ENCODE data around the gene KDM3B. TPM values are rescaled to one million over a fixed set of nuclear protein-coding genes. Genes with fewer than 3 reads are reported as not detected.
A peak's percentile ranks its signal among the peaks of the same experiment; 100 is the strongest.

The KDM3B gene
- total and polyA plus RNA-seq, 9 of the 15 experiments (the other 6 are each of a cell fraction or from before 2014, with no cell fraction given): 13.8 to 62.8 (median 41.9) TPM

DNA sequence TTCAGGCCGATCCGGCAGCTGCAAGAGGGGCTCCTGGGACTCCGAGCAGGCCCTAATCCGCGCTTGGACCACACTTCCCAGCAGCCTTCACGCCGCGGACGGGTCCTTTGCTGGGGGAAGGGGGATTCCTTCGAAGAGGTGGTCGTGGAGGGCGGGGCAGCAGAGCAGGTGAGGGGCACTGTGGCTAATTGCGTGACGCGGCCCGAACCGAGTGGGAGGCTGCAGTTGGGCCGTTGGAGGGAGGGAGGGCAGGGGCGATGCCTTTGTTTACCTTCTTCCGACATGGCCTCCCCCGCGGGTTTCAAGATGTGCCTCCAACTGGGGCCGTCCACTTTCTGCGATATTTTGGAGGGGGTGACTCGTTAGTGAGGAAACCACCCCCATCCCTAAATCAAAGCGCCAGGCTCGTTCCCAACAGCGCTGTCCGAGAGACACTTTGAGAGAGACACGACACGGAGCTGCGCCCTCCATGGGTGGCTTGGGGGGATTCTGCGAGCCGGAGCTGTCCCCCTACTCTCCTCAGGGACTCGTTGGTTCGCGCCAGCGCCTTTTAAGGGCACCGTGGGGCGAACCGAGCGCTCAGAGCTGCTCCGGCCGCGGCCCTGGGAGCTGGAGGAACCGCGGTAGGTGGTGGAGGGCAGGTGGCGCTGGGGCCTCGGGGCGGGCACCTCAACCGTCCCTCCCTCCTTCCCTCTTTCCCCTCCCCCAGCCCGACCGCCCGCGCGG lies 14.6 kb upstream of the KDM3B start, which contains the start of gene FAM53C (continued):
- TF ChIP-seq, protein P1, sequence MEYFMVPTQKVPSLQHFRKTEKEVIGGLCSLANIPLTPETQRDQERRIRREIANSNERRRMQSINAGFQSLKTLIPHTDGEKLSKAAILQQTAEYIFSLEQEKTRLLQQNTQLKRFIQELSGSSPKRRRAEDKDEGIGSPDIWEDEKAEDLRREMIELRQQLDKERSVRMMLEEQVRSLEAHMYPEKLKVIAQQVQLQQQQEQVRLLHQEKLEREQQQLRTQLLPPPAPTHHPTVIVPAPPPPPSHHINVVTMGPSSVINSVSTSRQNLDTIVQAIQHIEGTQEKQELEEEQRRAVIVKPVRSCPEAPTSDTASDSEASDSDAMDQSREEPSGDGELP (CRISPR knock-in tag; IDR thresholded peaks at IDR 0.05; ENCODE audit: borderline replicate concordance): peak; percentile 68; the same call in 1 of the 2 replicates
- no peak for TF ChIP-seq STAG1 (CRISPR knock-in tag; IDR thresholded peaks at IDR 0.05; ENCODE audit: borderline replicate concordance)
- peak; percentile 99 for TF ChIP-seq GTF2A2 (tag; IDR thresholded peaks at IDR 0.05)
- TF ChIP-seq ZNF785 (CRISPR knock-in tag; IDR thresholded peaks at IDR 0.05): no peak
- no peak for TF ChIP-seq ZNF134 (CRISPR knock-in tag; conservative IDR thresholded peaks at IDR 0.05)
- TF ChIP-seq ZNF197 (CRISPR knock-in tag; IDR thresholded peaks at IDR 0.05; ENCODE audit: low read depth): no peak
- TF ChIP-seq TAF9B (IDR thresholded peaks at IDR 0.05; ENCODE audit: partially characterized antibody): peak; percentile 97
- TF ChIP-seq HDAC3 (IDR thresholded peaks at IDR 0.05; ENCODE audit: borderline replicate concordance, partially characterized antibody): peak; percentile 59
- no peak for TF ChIP-seq MCM7 (IDR thresholded peaks at IDR 0.05)
- TF ChIP-seq KLF10 (CRISPR knock-in tag; IDR thresholded peaks at IDR 0.05): no peak
- no peak; the same call in 1 of the 2 replicates for TF ChIP-seq PRMT5 (CRISPR knock-in tag; IDR thresholded peaks at IDR 0.05)
- no peak for TF ChIP-seq ZNF695 (CRISPR knock-in tag; IDR thresholded peaks at IDR 0.05)
- TF ChIP-seq POLR3A (IDR thresholded peaks at IDR 0.05; ENCODE audit: borderline replicate concordance, extremely low read depth, insufficient read depth, insufficient read length): no peak
- TF ChIP-seq NFXL1 (CRISPR knock-in tag; IDR thresholded peaks at IDR 0.05): no peak
- no peak for TF ChIP-seq ETS2 (tag; IDR thresholded peaks at IDR 0.05; ENCODE audit: borderline replicate concordance, poor library complexity, severe bottlenecking)
- TF ChIP-seq ZNF124 (CRISPR knock-in tag; IDR thresholded peaks at IDR 0.05): no peak
- TF ChIP-seq RFX7 (CRISPR knock-in tag; IDR thresholded peaks at IDR 0.05): no peak
- peak; percentile 99 for TF ChIP-seq POLR2B (IDR thresholded peaks at IDR 0.05; ENCODE audit: low read depth, partially characterized antibody)
- no peak for TF ChIP-seq ZNF445 (CRISPR knock-in tag; IDR thresholded peaks at IDR 0.05; ENCODE audit: low read depth)
- TF ChIP-seq BRF2 (IDR thresholded peaks at IDR 0.05; ENCODE audit: borderline replicate concordance, insufficient read depth, insufficient read length): no peak
- peak; percentile 88; the same call in 1 of the 2 replicates for TF ChIP-seq ZNF282 (CRISPR knock-in tag; IDR thresholded peaks at IDR 0.05)
- peak; percentile 93; the same call in 1 of the 2 replicates for TF ChIP-seq SP1 (CRISPR knock-in tag; IDR thresholded peaks at IDR 0.05)
- no peak for TF ChIP-seq MED1 (CRISPR knock-in tag; IDR thresholded peaks at IDR 0.05; ENCODE audit: borderline replicate concordance)
- TF ChIP-seq NFYB (IDR thresholded peaks at IDR 0.05; ENCODE audit: extremely low read depth, insufficient read length): no peak
- peak; percentile 99 for TF ChIP-seq RBM22 (IDR thresholded peaks at IDR 0.05; ENCODE audit: low read depth, low read length, poor library complexity, severe bottlenecking)
